ENCODE measurements around the gene TMEM63A.

TMEM63A gene

GRCh38 chr1:225896494-225896893 lies 14.3 kb upstream of the TMEM63A start:
- no peak for DNase-seq (ENCODE audit: extremely low read depth, low read depth)

GRCh38 chr1:225892307-225892706 lies 10.1 kb upstream of the TMEM63A start:
- TF ChIP-seq CTCF (IDR thresholded peaks at IDR 0.05; ENCODE audit: low read depth, low read length): no peak
- DNase-seq (ENCODE audit: extremely low read depth, low read depth): no peak

More at GRCh38 chr1:225896494-225896893, 14.3 kb upstream of the TMEM63A start:
- no peak for TF ChIP-seq CTCF (IDR thresholded peaks at IDR 0.05; ENCODE audit: low read depth, low read length)

- no peak for TF ChIP-seq CTCF (IDR thresholded peaks at IDR 0.05; ENCODE audit: low read depth, low read length)
- no peak for DNase-seq (ENCODE audit: extremely low read depth, low read depth)
Measured at GRCh38 chr1:225891229-225891972, 9.2 kb upstream of the TMEM63A start.

- TF ChIP-seq CTCF (IDR thresholded peaks at IDR 0.05; ENCODE audit: low read depth, low read length): no peak
- DNase-seq (ENCODE audit: extremely low read depth, low read depth): no peak
Measured at GRCh38 chr1:225890346-225891228, 8.4 kb upstream of the TMEM63A start.

- no peak for TF ChIP-seq CTCF (IDR thresholded peaks at IDR 0.05; ENCODE audit: low read depth, low read length)
- DNase-seq (ENCODE audit: extremely low read depth, low read depth): no peak
Measured at GRCh38 chr1:225889743-225890142, 7.6 kb upstream of the TMEM63A start.

GRCh38 chr1:225888898-225889601 lies 6.9 kb upstream of the TMEM63A start, which contains the start of gene LEFTY1:
LEFTY1 (minus strand) TSS chr1:225889146; CDS start chr1:225889066, 80 bp downstream.
- TF ChIP-seq CTCF (IDR thresholded peaks at IDR 0.05; ENCODE audit: low read depth, low read length): no peak
- no peak for DNase-seq (ENCODE audit: extremely low read depth, low read depth)
